PFSK-1 (cell line): ENCODE data around the gene PHLPP1.

Source experiments
- POLR2AphosphoS5 ChIP-seq: IDR thresholded peaks from 2 replicates; pipeline ENCODE4 v1.6.1; 2012; ENCODE audit warnings: low read depth, mild to moderate bottlenecking, control low read depth, low read length, moderate library complexity
- SIN3A ChIP-seq: IDR thresholded peaks from 2 replicates; pipeline ENCODE4 v1.6.1; 2012; ENCODE audit warnings: mild to moderate bottlenecking, low read length, moderate library complexity, borderline replicate concordance; ENCODE audit not compliant: insufficient read depth
- TF ChIP-seq, protein P1 (sequence below), 2 experiments: IDR thresholded peaks; 2 replicates each; pipeline versions ENCODE4 v1.6.1 to v1.8.0; 2011 to 2012; ENCODE audit warnings: low read depth in 2 of 2, low read length in 2 of 2, control low read depth in 1 of 2, inconsistent platforms in 1 of 2, mild to moderate bottlenecking in 1 of 2, moderate library complexity in 1 of 2; ENCODE audit not compliant: insufficient read depth in 1 of 2

- no peak for TF ChIP-seq POLR2AphosphoS5
- TF ChIP-seq, protein P1, sequence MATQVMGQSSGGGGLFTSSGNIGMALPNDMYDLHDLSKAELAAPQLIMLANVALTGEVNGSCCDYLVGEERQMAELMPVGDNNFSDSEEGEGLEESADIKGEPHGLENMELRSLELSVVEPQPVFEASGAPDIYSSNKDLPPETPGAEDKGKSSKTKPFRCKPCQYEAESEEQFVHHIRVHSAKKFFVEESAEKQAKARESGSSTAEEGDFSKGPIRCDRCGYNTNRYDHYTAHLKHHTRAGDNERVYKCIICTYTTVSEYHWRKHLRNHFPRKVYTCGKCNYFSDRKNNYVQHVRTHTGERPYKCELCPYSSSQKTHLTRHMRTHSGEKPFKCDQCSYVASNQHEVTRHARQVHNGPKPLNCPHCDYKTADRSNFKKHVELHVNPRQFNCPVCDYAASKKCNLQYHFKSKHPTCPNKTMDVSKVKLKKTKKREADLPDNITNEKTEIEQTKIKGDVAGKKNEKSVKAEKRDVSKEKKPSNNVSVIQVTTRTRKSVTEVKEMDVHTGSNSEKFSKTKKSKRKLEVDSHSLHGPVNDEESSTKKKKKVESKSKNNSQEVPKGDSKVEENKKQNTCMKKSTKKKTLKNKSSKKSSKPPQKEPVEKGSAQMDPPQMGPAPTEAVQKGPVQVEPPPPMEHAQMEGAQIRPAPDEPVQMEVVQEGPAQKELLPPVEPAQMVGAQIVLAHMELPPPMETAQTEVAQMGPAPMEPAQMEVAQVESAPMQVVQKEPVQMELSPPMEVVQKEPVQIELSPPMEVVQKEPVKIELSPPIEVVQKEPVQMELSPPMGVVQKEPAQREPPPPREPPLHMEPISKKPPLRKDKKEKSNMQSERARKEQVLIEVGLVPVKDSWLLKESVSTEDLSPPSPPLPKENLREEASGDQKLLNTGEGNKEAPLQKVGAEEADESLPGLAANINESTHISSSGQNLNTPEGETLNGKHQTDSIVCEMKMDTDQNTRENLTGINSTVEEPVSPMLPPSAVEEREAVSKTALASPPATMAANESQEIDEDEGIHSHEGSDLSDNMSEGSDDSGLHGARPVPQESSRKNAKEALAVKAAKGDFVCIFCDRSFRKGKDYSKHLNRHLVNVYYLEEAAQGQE (IDR thresholded peaks at IDR 0.05; ENCODE audit: insufficient read depth in 1 of 2, low read depth in 2 of 2, low read length in 2 of 2) = no peak
- TF ChIP-seq SIN3A = no peak
Observed at GRCh38 chr18:62986490-62986889, 271.1 kb downstream of the PHLPP1 start.
